Adrenal gland (tissue), 5 donors: ENCODE measurements around the gene CTDSPL.

Source experiments
- POLR2A ChIP-seq, 2 donors: fragments of 450-650 bp; IDR thresholded peaks; one replicate each; pipeline ENCODE4 v1.6.1; 2017; ENCODE audit warnings: antibody characterized with exemption in 2 of 2, mild to moderate bottlenecking in 2 of 2, moderate library complexity in 1 of 2
- TF ChIP-seq, protein P1 (sequence below), 6 experiments: fragments of 450-650 bp in 4 of 6; fragments of 200-600 bp in 2 of 6; sonication (generic) in 1 of 6; IDR thresholded peaks; 1 replicate in 5 of 6; 2 replicates in 1 of 6; pipeline versions ENCODE4 v1.5.1 to v1.8.0; 2016 to 2021; ENCODE audit warnings: antibody characterized with exemption in 6 of 6, mild to moderate bottlenecking in 2 of 6, moderate library complexity in 1 of 6
- donor health status: DM: no; HTN: no; CAD: no.

DNA sequence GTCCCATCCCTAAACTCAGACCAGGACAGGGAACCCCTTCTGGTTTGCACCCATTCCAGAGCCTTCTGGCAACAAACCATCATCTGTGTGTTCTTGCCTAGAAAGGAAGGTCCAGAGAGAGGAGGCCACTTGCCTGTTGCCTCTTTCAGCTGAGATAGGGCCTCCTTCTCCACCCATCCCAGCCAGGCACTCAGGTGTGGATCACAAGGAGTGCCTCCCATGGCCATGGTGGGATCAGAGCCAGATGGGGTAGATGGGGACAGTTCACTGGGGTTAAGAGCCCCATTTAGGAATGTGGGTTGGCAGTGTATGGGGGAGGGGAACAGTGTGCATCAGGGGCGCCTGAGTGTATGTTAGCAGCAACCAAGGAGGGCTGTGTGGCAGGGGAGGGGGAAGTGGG lies 8.9 kb upstream of the CTDSPL start:
- TF ChIP-seq POLR2A (IDR thresholded peaks at IDR 0.05), result no peak
- TF ChIP-seq, protein P1, sequence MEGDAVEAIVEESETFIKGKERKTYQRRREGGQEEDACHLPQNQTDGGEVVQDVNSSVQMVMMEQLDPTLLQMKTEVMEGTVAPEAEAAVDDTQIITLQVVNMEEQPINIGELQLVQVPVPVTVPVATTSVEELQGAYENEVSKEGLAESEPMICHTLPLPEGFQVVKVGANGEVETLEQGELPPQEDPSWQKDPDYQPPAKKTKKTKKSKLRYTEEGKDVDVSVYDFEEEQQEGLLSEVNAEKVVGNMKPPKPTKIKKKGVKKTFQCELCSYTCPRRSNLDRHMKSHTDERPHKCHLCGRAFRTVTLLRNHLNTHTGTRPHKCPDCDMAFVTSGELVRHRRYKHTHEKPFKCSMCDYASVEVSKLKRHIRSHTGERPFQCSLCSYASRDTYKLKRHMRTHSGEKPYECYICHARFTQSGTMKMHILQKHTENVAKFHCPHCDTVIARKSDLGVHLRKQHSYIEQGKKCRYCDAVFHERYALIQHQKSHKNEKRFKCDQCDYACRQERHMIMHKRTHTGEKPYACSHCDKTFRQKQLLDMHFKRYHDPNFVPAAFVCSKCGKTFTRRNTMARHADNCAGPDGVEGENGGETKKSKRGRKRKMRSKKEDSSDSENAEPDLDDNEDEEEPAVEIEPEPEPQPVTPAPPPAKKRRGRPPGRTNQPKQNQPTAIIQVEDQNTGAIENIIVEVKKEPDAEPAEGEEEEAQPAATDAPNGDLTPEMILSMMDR (IDR thresholded peaks at IDR 0.05), result no peak
